Islet precursor cell (in vitro differentiated cells): ENCODE results near the gene SOCS7.

Experiments used
- DNase-seq: peaks from one replicate; pipeline ENCODE4 v3.0.0-alpha.2; 2018

The SOCS7 gene

GRCh38 chr17:38338535-38338934, 13.1 kb upstream of the SOCS7 start:
- DNase-seq: no peak

GRCh38 chr17:38339891-38340290, 11.8 kb upstream of the SOCS7 start:
- DNase-seq: no peak

GRCh38 chr17:38341035-38341721, 10.5 kb upstream of the SOCS7 start:
- no peak for DNase-seq

GRCh38 chr17:38342886-38343607, 8.6 kb upstream of the SOCS7 start:
- DNase-seq: no peak

GRCh38 chr17:38343608-38344419, 7.8 kb upstream of the SOCS7 start, which contains the start of gene GPR179:
Gene GPR179, minus strand, starts transcription at chr17:38343956. Its CDS starts 167 bp downstream, at chr17:38343789.
- DNase-seq: no peak

GRCh38 chr17:38344420-38344745, 7.3 kb upstream of the SOCS7 start:
- no peak for DNase-seq

- no peak for DNase-seq
These were observed 5.9 kb upstream of the SOCS7 start for GRCh38 chr17:38345743-38346142.

GRCh38 chr17:38349097-38349730, 2.4 kb upstream of the SOCS7 start:
- peak; percentile 97 for DNase-seq

GRCh38 chr17:38350035-38350434, 1.6 kb upstream of the SOCS7 start:
- DNase-seq: no peak

- peak; percentile 78 for DNase-seq
These were observed 821 bp downstream of the SOCS7 start for GRCh38 chr17:38352245-38353085.

- no peak for DNase-seq
These were observed 1.5 kb downstream of the SOCS7 start for GRCh38 chr17:38353086-38353604.

- DNase-seq: no peak
These were observed 2.0 kb downstream of the SOCS7 start for GRCh38 chr17:38353668-38354067.

GRCh38 chr17:38354466-38354865, 2.8 kb downstream of the SOCS7 start:
- no peak for DNase-seq

GRCh38 chr17:38355251-38355650, 3.6 kb downstream of the SOCS7 start:
- DNase-seq: no peak

- DNase-seq: no peak
These were observed 6.0 kb downstream of the SOCS7 start for GRCh38 chr17:38357486-38358123.

- DNase-seq: no peak
These were observed 7.2 kb downstream of the SOCS7 start for GRCh38 chr17:38358586-38359513.

- no peak for DNase-seq
These were observed 10.2 kb downstream of the SOCS7 start for GRCh38 chr17:38361694-38362465.

GRCh38 chr17:38363016-38363415, 11.4 kb downstream of the SOCS7 start:
- DNase-seq: no peak

GRCh38 chr17:38364741-38365140, 13.1 kb downstream of the SOCS7 start:
- no peak for DNase-seq
